ENCODE measurements around the gene RHOC. TPM values are rescaled to one million over a fixed set of nuclear protein-coding genes. Genes with fewer than 3 reads are reported as not detected.

The RHOC gene
- total RNA-seq, 1 experiment from 2014 or later, result 154 TPM

- Histone ChIP-seq H3K27ac (ENCODE audit: low read depth, low read length) (no peak overlapping the region), H3K36me3 (ENCODE audit: control insufficient read depth in 1 of 2, insufficient read depth in 2 of 2, low read length in 2 of 2) (no peaks in the 10 kb centered on the region), H4K20me1 (ENCODE audit: insufficient read depth) (no peaks in the 10 kb centered on the region), H3K27me3 (ENCODE audit: insufficient read depth, low read length) (no peaks in the 10 kb centered on the region), H3K9ac (ENCODE audit: low read length) (no peak overlapping the region), H3K79me2 (ENCODE audit: insufficient read depth, low read length) (no peaks in the 10 kb centered on the region), H3K4me2 (ENCODE audit: low read length) (no peak overlapping the region), H2AFZ (ENCODE audit: low read depth, low read length, poor library complexity, severe bottlenecking) (no peak overlapping the region), H3K9me3 (ENCODE audit: control insufficient read depth in 1 of 2, insufficient read depth in 1 of 2, low read depth in 1 of 2, low read length in 2 of 2) (no peaks in the 10 kb centered on the region), H3K9me2 (ENCODE audit: insufficient read depth) (no peaks in the 10 kb centered on the region), H3K4me1 (ENCODE audit: control insufficient read depth in 1 of 2, insufficient read depth in 2 of 2, low read length in 2 of 2) (peaks cover 22 to 35% of the 10 kb centered on the region in 2 experiments), H3K4me3 (replicated peaks in 1 of 2; ENCODE audit: low read depth in 1 of 2, low read length in 2 of 2) (no peak overlapping the region)
- DNase-seq (ENCODE audit: low read depth, low spot score), result no peak
- ChIA-PET POLR2A (no interaction called here), RAD21 (ENCODE audit: low non-redundant PET in 1 of 2, low total read pairs in 2 of 2, uncharacterized antibody in 2 of 2, unreplicated experiment in 2 of 2) (no interaction called here), CTCF (no interaction called here)
- intact Hi-C loops (cut with micrococcal nuclease), result no loop called here
- TF ChIP-seq SRF (IDR thresholded peaks at IDR 0.05; ENCODE audit: low read depth) (no peak), MAX (IDR thresholded peaks at IDR 0.05) (no peak)
- no peak for ATAC-seq
- no TSS peak for BruUV-seq (replicated peaks)
Measured at GRCh38 chr1:112712701-112713128, 5.8 kb upstream of the RHOC start.

DNA sequence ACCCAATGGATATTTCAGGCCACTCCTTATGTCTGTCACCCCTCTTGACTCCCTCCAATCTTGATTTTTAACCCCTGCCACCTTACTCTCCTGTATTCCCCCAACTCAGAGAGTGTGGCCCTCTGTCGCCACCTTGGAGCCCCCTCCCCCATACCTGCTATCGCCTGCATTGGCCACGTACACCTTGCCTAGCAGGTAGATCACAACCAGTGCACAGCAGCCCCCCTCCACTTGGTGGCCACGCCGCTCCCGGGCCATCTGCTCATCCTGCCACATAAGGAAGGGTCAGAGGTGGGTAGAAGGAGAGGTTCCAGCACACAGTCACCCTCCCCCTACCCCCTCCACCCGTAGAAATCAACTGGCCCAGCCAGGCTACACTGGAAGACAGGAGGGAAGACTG lies 5.3 kb upstream of the RHOC start:
- Histone ChIP-seq H3K4me2 (ENCODE audit: low read length) (no peak overlapping the region), H4K20me1 (ENCODE audit: insufficient read depth) (no peaks in the 10 kb centered on the region), H3K9me3 (ENCODE audit: control insufficient read depth in 1 of 2, insufficient read depth in 1 of 2, low read depth in 1 of 2, low read length in 2 of 2) (no peaks in the 10 kb centered on the region), H3K4me1 (ENCODE audit: control insufficient read depth in 1 of 2, insufficient read depth in 2 of 2, low read length in 2 of 2) (peaks cover 24 to 39% of the 10 kb centered on the region in 2 experiments), H3K9ac (ENCODE audit: low read length) (no peak overlapping the region), H3K9me2 (ENCODE audit: insufficient read depth) (no peaks in the 10 kb centered on the region), H3K27ac (ENCODE audit: low read depth, low read length) (no peak overlapping the region), H3K36me3 (ENCODE audit: control insufficient read depth in 1 of 2, insufficient read depth in 2 of 2, low read length in 2 of 2) (no peaks in the 10 kb centered on the region), H3K79me2 (ENCODE audit: insufficient read depth, low read length) (no peaks in the 10 kb centered on the region), H3K4me3 (replicated peaks in 1 of 2; ENCODE audit: low read depth in 1 of 2, low read length in 2 of 2) (no peak overlapping the region), H2AFZ (ENCODE audit: low read depth, low read length, poor library complexity, severe bottlenecking) (no peak overlapping the region), H3K27me3 (ENCODE audit: insufficient read depth, low read length) (no peaks in the 10 kb centered on the region)
- POLR2A ChIA-PET, result no interaction called here
- RAD21 ChIA-PET (ENCODE audit: low non-redundant PET in 1 of 2, low total read pairs in 2 of 2, uncharacterized antibody in 2 of 2, unreplicated experiment in 2 of 2), result no interaction called here
- BruUV-seq (replicated peaks), result no TSS peak
- CTCF ChIA-PET, result no interaction called here
- ATAC-seq (no peak), DNase-seq (ENCODE audit: low read depth, low spot score) (no peak)
- intact Hi-C loops (cut with micrococcal nuclease), result no loop called here
- TF ChIP-seq ZNF274 (IDR thresholded peaks at IDR 0.05; ENCODE audit: low read depth, low read length) (no peak), EGR1 (IDR thresholded peaks at IDR 0.05; ENCODE audit: low read depth) (no peak), REST (IDR thresholded peaks at IDR 0.05; ENCODE audit: low read depth) (no peak), ATF3 (IDR thresholded peaks at IDR 0.05) (no peak), POLR2AphosphoS5 (IDR thresholded peaks at IDR 0.05; ENCODE audit: low read depth, low read length) (no peak), RAD21 (IDR thresholded peaks at IDR 0.05; ENCODE audit: low read depth) (no peak), JUND (IDR thresholded peaks at IDR 0.05) (no peak), ZBTB33 (IDR thresholded peaks at IDR 0.05; ENCODE audit: extremely low read depth, insufficient replicate concordance, low read length) (no peak), CBX3 (IDR thresholded peaks at IDR 0.05; ENCODE audit: low read depth) (no peak), EZH2 (IDR thresholded peaks at IDR 0.05) (no peak), MAX (IDR thresholded peaks at IDR 0.05) (no peak), TCF7L2 (IDR thresholded peaks at IDR 0.05; ENCODE audit: borderline replicate concordance, extremely low read depth, insufficient read depth, insufficient read length) (no peak), FOSL1 (IDR thresholded peaks at IDR 0.05; ENCODE audit: low read depth) (no peak), SP1 (IDR thresholded peaks at IDR 0.05; ENCODE audit: low read depth) (no peak)

Data from HCT116 (cell line).